HG03342 (cell line): ENCODE data around the gene FMO5.
"Not testable (repeated sequence)": the region's sequence is repeated elsewhere in the genome, so short reads cannot be mapped to it uniquely, and the experiment has no call there.

Source experiments
- ATAC-seq: cut with Tn5 transposase; IDR thresholded peaks from one replicate; pipeline ENCODE4 v1.9.1; 2021; ENCODE audit warnings: mild to moderate bottlenecking, moderate library complexity; ENCODE audit not compliant: unreplicated experiment

Gene FMO5

DNA sequence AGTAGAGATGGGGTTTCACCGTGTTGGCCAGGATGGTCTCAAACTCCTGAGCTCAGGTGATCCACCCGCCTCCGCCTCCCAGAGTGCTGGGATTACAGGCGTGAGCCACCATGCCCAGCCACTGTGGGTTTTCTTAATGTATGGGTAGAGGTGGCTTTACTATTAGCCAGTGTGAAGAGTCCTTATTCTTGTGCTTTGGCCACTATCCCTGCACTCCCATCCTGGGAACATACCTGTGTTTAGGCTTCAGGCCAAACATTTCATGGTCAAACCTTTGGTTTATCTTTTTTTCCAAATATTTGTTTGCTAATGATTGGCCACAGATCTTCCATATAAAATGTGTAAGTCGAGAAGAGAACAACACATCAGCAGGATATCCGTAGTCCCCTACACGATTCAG lies 16.5 kb downstream of the FMO5 start:
- no peak for ATAC-seq

DNA sequence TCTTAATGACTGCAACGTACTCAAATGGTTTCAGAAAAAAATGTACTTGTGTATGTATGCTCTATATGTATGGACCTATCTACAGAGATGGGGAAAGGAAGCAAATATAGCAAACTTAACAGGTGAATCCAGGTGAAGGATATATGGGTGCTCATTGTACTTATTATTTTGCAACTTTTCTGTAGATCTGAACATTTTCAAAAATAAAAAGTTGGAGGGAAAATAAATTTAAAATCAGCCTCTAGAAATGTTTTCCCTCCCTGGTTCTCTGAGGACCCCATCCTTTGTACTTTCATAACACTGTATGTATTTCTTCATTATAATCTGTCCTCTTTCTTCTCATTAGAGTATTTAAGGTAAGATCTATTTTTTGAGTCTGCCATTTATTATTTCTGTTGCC lies 17.9 kb downstream of the FMO5 start:
- no peak for ATAC-seq

DNA sequence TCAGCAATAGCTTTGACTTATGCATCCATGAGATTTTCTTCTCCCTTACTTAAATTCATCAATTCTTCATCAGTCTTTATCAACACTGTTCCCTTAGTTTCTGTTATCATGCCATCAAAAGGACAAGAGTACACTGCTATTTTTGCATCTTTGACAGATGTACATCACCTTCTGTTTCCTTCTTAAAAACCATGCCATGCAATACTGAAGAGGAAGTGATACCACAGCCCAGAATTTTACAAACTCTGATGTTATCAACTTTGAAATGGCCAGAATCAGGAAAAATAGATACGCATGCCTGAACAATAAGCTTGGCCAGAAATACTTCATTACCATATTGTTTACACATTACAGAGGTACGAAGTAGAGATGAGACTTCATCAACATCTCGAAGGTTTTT lies 21.1 kb downstream of the FMO5 start:
- ATAC-seq = no peak

DNA sequence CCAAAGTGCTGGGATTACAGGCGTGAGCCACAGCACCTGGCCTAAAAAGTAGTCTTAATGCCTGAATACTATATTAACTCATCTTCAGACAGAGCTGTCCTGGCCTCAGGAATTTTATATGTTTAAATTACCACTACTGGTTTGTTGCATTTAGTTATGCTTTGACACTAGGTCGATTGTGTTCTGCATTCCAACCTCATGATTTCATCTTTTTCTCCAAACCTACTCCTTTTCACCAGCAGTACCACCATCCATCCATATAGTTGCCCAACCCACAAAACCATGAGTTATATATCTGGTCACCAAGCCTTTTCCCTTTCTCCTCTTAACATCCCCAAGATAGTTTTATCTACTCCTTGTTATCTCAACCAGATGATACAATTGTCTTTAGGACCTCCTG lies 22.6 kb downstream of the FMO5 start:
- ATAC-seq = no peak

DNA sequence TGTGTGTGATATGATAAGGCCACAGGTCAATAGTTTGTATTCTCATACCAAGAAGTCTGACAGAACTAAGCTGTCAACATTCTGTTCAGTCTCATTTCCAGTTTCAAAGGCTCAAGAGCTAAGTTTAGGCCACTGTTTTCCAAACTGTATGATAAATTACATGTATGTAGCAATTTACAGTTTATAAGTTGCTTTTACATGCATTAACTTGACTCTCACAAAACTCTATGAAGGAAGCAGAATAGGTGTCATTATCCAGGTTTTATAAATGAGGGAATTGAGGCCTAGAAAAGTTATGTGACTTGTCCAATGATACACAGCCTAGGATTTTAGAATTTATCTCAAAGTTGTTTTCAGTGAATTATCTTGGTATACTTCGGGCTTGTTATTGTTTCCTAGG lies 23.4 kb downstream of the FMO5 start:
- ATAC-seq = no peak

DNA sequence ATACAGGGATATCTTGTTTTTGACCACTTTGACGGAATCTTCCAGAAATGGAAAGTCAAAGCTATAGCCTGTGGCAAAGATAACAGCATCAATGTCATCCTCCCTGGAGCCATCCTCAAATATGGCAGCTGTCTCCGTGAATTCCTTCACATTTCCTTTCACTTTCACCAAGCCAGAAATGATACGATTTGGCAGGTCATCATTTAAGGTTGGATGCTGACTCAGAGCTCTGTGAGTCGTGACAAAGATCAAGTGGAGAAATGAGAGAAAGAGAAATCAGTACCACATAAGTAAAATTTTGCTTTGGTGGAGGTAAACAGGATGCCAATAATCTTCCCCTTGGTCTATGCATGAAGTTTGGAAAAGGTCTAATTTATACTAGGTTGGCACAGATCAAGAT lies 23.9 kb downstream of the FMO5 start:
- ATAC-seq = no peak

DNA sequence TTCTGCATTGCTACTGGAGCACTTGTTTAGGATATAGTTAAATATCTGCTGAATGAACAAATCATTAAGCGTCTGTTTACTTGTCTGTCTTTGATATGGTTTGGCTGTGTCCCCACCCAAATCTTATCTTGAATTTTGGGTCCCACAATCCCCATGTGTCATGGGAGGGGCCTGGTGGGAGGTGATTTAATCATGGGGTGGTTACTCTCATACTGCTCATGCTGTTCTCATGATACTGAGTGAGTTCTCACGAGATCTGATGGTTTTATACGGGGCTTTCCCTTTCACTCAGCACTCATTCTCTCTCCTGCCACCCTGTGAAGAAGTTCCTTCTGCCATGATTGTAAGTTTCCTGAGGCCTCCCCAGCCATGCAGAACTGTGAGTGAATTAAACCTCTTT lies 27.8 kb downstream of the FMO5 start:
- not testable (repeated sequence) for ATAC-seq

DNA sequence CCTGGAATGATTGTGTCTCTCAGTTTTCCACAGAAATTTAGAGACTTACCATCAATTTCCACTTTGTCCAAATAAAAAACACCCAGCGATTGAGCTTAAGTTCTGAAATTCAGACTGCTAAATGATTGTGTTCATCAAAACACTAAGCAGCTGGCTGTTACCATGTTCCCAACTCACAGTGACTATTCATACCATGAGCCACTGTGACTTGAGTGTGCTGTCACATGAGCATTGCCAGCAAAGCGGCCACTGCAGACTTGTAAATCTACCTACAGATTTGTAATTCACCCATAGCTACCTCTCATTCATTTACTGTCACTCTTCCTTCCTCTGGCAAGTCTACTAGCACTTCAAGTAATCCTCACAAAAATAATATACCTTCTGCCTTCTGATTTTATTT lies 35.6 kb downstream of the FMO5 start:
- ATAC-seq = no peak

DNA sequence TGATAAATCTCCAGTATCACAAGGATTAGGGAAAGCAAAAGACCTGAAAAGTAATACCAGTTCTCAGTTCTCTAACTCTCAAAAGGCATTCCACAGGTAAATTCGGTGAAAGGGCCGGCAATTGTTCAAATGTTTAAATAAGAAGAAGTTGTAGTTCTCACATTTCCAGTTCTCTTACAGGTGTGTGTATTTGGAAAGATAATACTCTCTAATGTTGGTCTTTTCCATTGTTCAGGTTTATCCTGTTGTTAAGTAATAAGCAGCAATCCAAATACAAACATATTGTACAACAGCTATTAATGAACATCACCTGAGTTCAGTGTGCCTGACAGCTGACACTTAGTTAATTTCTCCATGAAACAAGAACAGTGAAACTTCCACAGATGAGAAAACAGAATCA lies 39.7 kb downstream of the FMO5 start:
- ATAC-seq = no peak

DNA sequence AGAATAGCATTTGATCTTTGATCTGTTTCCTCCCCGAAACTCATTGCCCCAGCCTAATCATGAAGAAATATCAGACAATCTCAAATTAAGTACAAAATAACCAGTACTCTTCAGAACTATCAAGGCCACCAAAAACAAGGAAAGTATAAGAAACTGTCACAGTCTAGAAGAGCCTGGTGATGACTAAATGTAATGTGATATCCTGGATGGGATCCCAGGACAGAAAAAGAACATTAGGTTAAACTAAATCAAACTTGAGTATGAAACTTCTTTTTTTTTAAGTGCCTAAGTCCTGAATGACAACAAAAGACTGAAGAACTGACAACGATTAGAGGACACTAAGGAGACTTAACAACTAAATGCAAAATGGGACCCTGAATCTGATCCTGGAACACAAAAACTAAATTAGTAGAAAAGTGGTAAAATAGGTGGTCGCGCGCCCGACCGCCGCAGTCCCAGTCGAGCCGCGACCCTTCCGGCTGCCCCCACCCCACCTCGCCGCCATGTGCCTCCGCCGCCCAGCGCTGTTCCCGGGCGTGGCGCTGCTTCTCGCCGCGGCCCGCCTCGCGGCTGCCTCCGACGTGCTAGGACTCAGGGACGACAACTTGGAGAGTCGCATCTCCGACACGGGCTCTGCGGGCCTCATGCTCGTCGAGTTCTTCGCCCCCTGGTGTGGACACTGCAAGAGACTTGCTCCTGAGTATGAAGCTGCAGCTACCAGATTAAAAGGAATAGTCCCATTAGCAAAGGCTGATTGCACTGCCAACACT lies 47.3 kb downstream of the FMO5 start:
- no peak for ATAC-seq

DNA sequence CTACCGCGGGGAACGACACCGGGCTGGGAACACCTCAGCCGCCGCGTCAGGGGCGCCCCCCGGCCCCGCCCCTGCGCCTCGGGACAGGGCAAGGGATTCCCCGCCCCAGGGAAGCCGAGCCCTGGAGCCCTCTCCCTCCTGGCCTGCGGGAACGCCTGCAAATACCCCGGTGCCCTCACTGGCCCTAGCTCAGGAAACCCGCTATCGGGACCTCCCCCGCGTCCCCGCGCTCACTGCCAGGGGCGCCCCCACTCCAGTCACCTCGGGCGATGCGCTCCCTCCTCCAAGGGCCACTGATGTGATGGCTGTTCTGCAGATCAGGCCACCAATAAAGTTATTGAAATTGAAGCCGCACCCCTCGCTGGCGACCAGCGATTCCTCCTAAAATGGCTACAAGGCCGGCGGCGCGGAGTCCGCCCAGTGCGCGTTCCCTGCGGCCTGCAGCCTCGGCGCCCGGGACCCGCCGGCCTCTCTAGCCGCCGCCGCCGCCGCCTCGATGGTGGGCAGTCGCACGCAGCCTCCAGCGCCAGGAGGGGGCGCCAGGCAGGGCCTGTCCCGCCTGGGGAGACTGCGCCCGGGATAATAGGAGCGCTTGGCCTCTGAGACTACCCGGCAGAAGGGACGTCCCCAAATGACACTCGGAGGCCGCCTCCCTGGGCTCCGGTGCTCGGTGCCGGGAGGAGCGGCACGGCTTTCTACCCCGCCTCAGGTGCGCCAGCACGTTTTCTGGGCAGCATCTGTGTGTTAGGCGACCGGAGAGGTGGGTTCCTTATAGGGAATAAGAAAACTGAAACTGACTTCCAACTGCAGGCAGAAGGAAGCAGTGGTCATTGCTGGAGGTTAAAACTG lies 52.7 kb downstream of the FMO5 start, which contains the start of gene PRKAB2:
Gene PRKAB2 (minus strand): TSS at position 303 of the 849 bp plus-strand sequence. CDS start 326 bp downstream, outside the sequence.
- peak; percentile 85 for ATAC-seq

DNA sequence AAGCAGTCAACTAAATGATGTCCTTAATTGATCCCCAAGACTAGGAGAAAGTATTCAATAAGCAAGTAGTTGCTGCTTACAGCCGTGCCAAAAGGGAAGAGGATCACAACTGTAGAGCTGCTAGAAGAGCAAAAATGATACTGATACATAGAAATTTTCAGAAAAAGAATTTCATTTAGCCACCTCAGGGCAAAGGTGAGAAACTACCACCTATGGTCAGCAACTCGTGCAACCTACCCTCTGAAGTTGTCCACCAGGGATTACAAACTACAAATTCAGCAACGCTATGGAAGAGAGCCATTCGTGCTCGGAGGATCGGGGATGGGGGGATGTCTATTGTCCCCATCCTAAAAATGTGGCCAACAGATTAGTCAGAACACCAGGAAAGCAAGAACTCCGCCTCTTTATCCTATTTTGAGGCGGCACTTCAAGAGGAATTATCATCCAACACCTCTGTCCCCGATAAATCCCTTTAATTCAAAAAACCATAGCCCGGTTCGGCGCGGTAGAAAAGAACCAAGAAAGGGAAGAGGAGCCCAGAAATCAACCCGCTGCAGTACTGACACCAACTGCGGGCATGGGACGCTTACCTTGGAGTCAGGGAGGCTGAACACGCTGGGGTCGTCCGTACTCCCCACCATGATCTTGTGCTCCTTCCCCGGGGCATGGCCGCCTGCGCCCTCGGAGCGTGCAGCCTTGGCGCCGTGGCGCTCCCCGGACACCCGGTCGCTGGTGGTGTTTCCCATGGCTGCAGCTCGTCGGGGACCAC lies 53.6 kb downstream of the FMO5 start:
- no peak for ATAC-seq

DNA sequence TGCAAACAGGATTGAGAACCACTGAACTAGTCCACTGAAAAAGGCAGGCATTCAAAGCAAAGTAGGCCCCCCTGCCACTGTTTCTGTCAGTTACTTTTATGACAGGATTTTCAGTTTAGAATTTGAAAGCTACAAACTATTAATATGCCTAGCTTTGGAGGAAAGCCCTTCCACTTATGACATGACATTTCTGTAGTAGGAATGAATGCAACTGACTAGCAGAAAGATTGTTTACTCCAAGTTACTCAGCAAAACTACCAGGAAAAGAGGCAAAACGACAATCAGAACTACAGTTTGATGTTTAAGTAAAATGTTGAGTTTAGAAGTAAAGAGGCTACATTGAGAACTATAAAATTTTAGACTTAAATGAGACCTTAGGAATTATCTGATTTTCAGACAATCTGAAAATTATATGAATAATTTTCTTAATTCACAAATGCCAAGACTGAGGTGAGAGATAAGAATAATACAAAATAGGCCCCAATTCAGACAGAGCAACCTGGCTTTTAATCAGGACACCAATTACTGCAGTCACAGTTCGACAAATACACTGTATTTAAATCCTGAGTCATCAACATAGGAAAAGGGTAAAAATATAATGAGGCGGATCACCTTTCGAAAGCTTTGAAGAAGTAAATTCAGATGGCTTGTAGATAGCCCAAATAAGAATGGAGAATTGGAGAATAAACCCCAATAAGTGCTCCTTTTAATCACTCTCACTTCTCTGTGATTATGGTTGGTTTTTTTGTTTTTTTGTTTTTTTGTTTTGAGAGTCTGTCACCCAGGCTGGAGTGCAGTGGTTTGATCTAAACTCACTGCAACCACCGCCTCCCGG lies 55.1 kb downstream of the FMO5 start:
- ATAC-seq = no peak

DNA sequence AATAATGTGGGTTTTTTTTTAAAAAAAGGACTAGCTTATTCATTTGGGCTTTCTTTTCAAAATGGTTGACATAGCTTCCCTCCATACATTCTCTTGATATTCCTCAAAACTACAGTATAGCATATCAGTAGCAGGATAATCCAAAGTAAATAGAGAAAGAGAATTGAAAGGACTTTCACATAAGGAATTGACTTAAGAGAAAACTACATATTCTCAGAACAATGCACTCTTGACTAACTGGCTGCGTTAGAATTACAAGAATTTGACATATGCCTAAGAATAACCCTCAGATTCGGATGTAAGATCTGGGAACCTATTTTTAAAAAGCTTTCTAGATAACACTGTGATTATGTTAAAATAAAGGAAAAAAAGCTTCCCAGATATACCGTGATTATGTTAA lies 56.0 kb downstream of the FMO5 start:
- ATAC-seq = no peak

DNA sequence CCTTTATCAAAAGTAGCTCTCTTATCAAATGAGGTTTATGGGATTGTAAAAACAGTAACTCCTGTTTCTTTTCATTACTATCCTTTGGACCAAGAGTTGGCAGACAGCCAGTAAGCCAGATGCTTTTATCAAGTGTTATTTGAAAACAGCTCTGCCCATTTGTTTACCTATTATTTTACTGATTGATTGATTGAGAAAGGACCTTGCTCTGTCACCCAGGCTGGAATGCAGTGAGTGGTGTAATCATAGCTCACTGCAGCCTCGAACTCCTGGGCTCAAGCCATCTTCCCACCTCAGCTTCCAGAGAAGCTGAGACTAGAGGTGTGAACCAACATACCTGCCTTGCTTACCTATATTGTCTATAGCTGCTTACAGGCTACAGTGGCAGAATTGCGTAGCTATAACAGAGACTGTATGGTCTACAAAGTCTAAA lies 56.5 kb downstream of the FMO5 start:
- ATAC-seq = no peak

DNA sequence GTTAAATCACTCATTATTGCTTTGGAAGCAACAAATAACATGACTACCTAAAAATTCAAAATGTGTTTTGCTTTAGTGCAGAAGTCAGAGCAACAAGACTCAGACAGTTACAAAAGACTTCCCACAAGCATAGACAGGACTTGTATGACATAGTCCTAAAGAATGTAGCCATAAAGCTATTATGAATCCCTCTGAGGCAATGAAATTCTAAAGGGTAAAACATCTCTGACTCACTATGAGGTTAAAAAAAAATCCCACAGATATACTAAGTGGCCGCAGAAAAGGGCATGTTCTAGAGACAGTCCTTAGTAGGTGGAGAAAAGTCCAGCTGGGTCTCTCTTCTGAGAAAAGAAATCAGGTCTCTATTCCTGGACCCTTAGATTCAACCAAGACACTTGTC lies 57.8 kb downstream of the FMO5 start:
- ATAC-seq = no peak

DNA sequence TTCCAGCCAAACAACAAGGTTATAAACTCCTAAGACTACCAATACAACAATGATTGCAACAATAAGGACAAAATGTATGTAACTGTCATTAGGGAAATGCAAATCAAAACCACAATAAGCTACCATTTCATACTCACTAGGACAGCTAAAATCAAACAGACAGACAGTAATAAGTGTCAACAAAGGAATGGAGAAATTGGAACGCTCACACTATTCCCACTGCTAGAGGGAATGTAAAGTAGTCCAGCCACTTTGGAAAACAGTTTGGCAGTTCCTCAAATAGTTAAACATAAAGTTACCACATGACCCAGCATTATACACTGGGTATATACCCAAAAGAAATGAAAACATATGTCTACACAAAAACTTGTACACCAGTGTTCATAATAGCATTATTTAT lies 62.1 kb downstream of the FMO5 start:
- ATAC-seq = no peak

DNA sequence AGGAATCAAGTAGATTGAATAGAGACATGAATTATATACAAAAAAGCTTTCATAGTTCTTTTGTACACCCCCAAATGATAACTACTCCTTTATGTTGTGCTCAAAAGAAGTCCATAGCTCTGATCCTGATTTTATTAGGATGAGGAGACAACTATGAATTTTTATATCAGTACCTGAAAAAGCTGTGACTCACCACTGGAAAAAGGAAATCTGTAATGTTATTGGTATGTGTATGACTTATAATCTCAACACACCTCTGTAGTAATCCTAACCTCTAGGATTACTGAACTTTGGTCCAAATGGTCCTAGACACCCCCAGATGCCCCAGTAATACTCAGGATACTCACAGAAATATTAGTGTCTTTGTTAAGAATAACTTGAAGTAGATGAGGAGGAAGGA lies 63.0 kb downstream of the FMO5 start:
- no peak for ATAC-seq

DNA sequence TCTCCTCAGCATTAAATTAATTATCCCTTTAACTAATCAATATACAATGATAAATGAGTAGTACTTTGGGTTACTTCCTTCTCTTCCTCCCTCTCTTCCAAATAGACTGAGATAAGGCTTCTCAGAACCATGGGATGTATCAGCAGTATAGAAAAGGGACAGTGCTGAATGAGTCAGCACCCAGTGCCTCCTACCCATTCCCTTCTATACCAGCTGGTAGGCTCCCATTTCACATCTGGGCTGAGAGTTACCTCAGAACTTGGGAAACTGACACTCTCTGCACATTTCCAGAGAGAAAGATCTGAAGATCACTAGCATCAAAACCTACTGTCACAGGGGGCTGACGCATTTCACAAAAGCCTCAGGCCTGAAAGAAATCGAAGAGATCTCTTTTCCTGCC lies 68.0 kb downstream of the FMO5 start:
- ATAC-seq = not testable (repeated sequence)

DNA sequence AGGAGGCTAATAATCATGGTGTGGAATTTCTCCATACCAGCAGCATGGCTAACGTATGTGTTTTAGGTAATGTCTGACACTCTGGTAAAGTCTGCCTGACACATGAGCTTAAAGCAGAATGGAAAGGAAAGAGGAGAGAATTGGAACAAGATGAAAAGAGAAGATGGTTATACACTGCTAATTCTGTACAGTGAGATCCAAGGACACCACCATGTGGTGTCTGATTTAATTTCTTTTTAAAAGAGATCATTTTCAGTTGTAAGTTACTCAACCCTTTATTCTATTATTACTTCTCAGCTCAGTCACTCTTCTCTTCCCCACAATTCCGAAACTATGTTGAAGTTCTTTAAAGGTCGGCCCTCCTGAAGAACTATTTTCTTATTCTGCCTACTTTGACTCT lies 68.5 kb downstream of the FMO5 start:
- no peak for ATAC-seq

DNA sequence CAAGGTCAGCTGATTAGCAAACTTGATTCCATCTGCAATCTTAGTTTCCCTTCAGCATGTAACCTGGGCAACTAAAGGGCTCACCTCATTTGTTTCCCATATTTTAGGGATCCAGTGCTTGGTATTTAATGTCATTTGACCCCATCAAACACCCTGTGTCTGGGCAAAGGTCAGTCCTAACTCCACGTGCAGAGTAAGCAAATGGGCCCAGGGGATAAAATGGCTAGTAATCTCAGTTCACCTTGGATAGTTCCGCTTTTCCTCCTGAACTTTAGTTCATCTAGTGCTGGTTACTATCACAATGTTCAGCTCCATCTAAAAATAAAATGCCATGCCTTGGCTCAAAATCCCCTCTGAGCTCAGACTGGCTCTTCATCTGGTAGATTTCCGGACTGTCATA lies 72.4 kb downstream of the FMO5 start:
- ATAC-seq = no peak
